HG03139 (cell line): ENCODE data around the gene THRB.

Experiments
- ATAC-seq: cut with Tn5 transposase; IDR thresholded peaks from one replicate; pipeline ENCODE4 v1.9.1; 2021; ENCODE audit not compliant: unreplicated experiment

The THRB gene

DNA sequence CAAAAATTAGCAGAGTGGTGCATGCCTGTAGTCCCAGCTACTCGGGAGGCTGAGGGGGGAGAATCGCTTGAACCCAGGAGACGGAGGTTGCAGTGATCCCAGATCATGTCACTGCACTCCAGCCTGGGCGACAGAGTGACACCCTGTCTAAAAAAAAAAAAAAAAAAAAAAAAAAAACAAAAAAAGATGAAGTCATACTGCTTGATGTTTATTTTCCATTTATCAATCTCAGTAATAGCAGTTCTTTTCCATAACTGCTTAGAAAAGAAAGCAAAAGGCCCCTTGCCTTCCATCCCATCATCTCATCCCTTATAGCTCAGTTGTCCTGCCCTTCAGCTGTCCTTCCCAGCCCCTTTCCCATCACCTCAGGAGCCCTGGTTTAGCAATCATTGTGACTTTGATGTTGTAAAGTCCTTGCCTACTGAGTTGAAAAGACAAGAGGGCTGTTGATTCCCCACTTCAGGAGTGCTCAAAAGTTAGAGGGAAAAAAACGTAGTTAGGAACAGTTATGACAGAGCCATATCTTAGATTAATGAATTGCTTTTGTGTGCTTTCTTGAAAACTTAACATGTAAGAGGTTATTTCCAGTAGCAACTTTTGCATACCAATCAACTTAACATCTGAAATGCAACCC, 18.0 kb upstream of the THRB start:
- ATAC-seq = no peak

GRCh38 chr3:24510030-24510648, 15.5 kb upstream of the THRB start:
- no peak for ATAC-seq

DNA sequence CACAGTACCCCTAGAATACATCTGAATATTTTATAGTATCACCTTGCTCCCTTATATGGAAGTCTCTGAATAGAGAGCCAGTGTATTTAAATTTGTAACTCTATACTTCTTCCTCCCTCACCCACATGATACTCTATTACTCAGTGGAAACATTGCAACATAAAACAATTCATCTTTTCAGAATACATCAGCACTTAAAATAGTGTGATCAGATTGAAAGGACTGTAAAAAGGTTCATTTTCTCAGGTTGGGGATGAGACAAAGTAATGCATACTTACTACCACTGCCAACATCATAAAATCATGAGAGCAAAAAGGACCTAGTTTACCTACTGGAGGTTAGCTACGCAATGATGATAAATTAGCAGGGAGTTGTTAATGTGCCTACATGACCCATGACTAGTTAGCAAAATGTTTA, 13.8 kb upstream of the THRB start:
- no peak for ATAC-seq

- no peak for ATAC-seq
Observed at GRCh38 chr3:24507776-24508422, 13.2 kb upstream of the THRB start.

GRCh38 chr3:24506966-24507775, 12.5 kb upstream of the THRB start:
- no peak for ATAC-seq

GRCh38 chr3:24505691-24506550, 11.3 kb upstream of the THRB start:
- no peak for ATAC-seq

GRCh38 chr3:24504772-24505171, 10.1 kb upstream of the THRB start:
- ATAC-seq = no peak

DNA sequence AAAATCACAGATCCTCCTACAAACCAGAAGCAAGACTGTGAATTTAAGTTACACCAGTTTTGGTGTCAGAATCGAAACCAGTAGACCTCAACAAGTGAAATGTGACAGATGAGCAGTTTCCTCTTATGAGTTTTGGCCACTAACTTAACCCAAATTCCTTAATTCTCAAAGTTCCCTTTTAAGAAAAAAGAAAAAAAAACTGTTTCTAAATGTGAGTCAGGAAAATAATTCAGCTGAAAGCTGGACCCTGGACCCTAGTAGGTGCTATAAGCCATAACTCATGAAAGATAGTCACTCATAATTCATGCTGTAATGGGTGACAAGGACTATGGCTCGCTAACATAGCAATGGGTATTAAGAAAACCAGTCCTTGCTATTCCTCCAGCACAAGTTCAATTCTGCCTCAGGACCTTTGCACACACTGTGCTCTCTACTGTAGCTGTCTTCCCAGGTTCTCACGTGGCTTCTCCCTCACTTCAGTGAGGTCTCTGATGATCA, 9.0 kb upstream of the THRB start:
- ATAC-seq = no peak

DNA sequence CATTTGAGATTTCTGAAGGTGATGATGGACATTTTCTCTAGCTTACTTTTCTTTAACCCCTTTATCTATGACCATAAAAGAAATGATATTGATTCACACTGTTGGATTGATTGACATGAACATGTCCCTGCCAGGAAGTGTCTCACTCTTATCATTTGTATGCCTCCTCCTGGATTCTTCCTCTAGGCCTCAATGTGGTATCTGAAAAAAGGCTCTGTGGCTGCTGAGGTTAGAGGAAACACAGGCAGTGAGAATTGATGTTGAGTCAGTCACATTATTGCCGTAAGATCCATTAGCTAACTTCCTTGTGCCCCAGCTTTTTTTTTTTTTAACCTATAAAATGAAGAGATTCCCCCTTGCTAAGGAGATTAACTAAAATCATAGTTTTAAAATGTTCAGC, 8.0 kb upstream of the THRB start:
- no peak for ATAC-seq

DNA sequence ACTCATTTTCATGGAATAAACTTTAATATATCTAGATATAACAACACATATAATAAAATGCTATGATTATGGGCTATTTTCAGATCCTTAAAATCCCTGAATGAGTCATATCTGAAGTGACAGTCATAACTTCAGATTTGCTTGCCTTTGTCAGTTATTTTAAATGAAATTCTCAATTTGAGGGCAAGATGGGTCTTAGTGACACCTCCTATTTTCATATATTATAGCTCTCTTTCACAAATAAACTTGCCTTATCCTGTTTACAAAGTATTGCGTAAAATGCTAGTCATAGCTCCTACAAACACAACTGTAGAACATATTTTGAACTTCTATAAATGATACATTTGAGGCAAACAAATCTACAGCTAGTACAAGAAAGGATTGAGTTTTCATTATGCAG, 6.2 kb upstream of the THRB start:
- no peak for ATAC-seq

DNA sequence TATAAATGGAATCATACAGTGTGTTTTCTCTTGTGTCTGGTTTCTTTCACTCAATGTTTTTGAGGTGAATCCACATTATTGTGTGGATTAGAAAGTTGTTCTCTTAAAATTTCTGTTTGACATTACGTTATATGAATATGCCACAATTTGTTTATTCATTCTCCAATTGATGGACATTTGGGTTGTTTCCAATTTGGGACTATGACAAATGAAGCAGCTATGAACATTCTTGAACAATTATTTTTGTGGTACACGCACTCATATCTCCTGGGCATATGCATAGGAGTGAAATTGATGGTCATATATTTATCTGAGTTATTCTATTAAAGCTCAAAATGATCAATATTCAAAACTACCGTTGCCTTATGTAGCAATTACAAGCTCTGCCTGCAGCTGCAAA, 5.3 kb upstream of the THRB start:
- no peak for ATAC-seq

GRCh38 chr3:24498796-24499195, 4.1 kb upstream of the THRB start:
- no peak for ATAC-seq

DNA sequence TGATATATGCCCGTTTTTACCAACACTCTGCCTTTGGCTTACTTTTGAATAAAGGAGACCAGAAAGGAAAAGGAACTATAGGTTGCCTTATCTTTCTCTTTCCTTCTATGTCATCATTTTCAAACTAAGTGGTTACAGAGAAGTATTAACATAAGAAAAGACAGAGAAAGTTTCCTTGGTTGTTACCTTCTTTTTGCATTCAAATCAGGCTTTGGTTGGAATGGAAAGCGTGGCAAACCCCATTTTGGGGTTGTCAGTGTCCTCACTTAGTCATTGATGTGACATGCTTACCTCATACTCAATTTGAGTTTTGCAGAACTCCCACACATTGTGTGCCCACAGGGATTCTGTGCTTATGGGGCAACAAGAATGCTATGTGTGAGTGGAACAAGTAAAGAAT, 3.7 kb upstream of the THRB start:
- no peak for ATAC-seq

GRCh38 chr3:24497942-24498341, 3.3 kb upstream of the THRB start:
- ATAC-seq = no peak

DNA sequence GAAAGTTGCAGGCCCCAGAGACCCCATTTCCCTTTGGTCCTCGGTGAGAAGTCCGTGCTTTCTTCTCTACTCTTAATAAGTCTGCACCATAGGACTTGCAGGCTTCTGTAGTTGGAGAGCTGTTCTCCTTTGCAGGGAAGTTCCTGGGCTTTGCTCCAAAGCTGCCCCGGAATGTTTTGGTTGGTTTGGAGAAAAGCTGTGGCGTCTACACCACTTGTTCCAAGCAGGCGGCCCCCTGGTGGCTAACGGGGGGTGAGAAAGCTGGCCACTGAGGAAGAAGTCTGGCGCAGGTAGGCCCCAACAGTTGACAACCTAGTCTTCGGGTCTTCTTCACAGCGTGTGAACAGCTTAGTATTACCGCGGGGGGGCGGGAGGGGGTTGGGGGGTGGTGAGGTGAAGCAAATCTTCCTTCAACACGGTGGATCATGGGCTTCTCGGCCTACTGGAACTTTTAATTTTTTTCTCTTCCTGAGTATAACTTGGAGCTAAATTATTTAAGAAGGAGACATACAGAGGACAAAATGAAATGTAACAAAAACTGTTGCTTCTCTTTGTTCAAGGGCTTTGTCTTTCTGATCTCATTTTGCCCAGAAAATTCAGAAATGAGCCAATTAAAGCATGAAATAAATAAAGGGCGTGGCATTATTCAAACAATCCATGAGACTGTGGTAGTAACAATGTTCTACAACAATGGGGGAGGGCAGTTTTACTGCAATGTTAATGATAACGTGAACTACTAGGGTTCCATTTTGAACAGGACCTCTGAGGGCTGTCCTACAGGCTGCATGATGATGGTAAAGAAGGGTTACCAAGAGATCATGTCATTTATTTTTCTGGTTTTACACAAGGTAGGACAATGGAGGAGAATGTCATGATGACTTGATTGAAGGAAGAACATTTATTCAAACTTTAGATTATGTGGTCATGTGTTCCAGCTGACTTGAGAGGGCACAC, 2.2 kb upstream of the THRB start:
- ATAC-seq = no peak

GRCh38 chr3:24495326-24495994, 810 bp upstream of the THRB start:
- no peak for ATAC-seq

- ATAC-seq = no peak
Observed at GRCh38 chr3:24493746-24494617, 668 bp downstream of the THRB start.

GRCh38 chr3:24492971-24493551, 1.6 kb downstream of the THRB start:
- ATAC-seq = no peak
